HG02885 (cell line): ENCODE data around the gene CEP131.

Experiments used
- ATAC-seq: cut with Tn5 transposase; IDR thresholded peaks from one replicate; pipeline ENCODE4 v1.9.1; 2021; ENCODE audit warnings: mild to moderate bottlenecking; ENCODE audit not compliant: unreplicated experiment, poor library complexity

Gene CEP131

GRCh38 chr17:81204578-81204977 is 18.2 kb downstream of the CEP131 start:
- ATAC-seq: no peak

- no peak for ATAC-seq
Measured at GRCh38 chr17:81203136-81203535, 19.6 kb downstream of the CEP131 start.

GRCh38 chr17:81202318-81202717 is 20.4 kb downstream of the CEP131 start:
- no peak for ATAC-seq

- ATAC-seq: no peak
Measured at GRCh38 chr17:81200695-81201580, 21.8 kb downstream of the CEP131 start.

- ATAC-seq: no peak
Measured at GRCh38 chr17:81200201-81200600, 22.6 kb downstream of the CEP131 start.

- ATAC-seq: no peak
Measured at GRCh38 chr17:81199482-81199830, 23.3 kb downstream of the CEP131 start.

GRCh38 chr17:81198826-81199481 is 23.8 kb downstream of the CEP131 start:
- no peak for ATAC-seq

GRCh38 chr17:81197831-81198490 is 24.8 kb downstream of the CEP131 start:
- no peak for ATAC-seq

GRCh38 chr17:81197409-81197795 is 25.4 kb downstream of the CEP131 start:
- ATAC-seq: no peak

- no peak for ATAC-seq
Measured at GRCh38 chr17:81196505-81197408, 26.0 kb downstream of the CEP131 start.

GRCh38 chr17:81195941-81196495 is 26.7 kb downstream of the CEP131 start:
- ATAC-seq: no peak

GRCh38 chr17:81194941-81195901 is 27.5 kb downstream of the CEP131 start:
- no peak for ATAC-seq

- ATAC-seq: no peak
Measured at GRCh38 chr17:81194225-81194760, 28.5 kb downstream of the CEP131 start.

GRCh38 chr17:81193470-81194224 is 29.1 kb downstream of the CEP131 start:
- ATAC-seq: no peak

- ATAC-seq: no peak
Measured at GRCh38 chr17:81193051-81193410, 29.7 kb downstream of the CEP131 start.

GRCh38 chr17:81192386-81193050 is 30.2 kb downstream of the CEP131 start:
- no peak for ATAC-seq

- ATAC-seq: no peak
Measured at GRCh38 chr17:81191646-81192045, 31.1 kb downstream of the CEP131 start.
